SW480 (cell line): ENCODE data around the gene MN1.
A peak's percentile ranks its signal among the peaks of the same experiment; 100 is the strongest.

Experiments
- DNase-seq: peaks from one replicate; pipeline ENCODE4 v3.0.0-alpha.2; 2016; ENCODE audit warnings: low spot score

Gene MN1

DNA sequence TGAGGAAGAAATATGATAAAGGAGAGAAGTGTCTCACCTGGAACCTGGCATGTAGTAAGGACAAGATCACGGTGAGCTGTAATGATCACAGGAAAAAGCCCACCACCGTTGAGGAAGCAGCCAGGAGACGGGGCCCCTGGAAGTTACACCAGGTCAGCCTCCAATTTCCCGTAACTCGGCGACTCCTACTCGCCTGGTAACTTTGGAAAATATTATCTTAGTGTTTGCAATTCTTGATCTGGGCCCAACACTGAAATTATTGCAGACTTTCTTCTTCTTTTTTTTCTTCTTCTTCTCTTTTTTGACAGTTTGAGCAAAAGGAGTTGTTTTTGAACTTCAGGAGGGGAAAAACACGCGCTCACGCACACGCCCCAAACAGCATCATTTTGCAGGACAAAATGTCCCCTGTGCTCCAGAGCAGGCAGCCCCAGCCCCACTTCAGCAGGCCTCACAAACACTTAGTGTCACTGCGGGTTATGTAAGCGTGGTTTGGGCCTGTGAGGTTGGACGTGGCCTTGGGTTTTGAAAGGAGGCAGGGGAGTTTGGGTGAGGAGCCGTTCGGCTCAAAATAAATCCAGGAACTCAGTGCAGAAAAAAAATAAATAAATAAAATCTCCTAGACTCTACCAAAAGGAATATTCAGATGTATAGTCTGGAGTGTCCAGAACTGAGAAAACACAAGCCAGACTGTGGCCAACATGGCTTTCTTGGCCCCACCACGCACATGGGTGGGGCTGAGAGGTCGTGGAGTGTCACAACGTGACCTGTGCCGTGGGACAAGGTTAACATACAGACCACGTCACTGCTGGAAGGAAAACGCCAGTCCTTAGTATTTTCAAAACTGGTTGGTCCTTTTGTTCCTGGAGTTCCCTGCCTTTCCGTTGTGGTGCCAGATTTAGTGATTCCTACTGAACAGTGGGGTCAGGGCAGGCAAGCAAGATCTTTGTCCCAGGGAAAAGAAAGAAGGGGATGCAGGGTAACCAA lies 26.3 kb upstream of the MN1 start:
- no peak for DNase-seq

DNA sequence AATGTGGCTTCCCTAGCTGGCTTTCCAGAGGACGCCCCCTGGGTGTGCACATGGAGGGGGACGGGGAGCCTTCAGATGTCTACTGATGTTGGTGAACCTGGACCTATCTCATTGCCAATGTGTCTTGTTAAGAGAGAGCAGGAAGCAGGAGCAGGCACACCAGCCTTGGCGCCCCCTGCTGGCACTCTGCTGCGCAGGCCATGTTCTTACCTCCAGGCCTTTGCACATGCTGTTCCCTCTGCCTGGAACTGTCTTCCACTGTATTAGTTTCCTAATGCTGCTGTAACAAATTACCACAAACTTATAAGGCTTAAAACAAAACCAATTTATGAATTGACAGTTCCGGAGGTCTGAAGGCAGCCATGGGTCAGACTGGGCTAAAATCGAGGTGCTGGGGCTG lies 23.6 kb upstream of the MN1 start:
- no peak for DNase-seq

DNA sequence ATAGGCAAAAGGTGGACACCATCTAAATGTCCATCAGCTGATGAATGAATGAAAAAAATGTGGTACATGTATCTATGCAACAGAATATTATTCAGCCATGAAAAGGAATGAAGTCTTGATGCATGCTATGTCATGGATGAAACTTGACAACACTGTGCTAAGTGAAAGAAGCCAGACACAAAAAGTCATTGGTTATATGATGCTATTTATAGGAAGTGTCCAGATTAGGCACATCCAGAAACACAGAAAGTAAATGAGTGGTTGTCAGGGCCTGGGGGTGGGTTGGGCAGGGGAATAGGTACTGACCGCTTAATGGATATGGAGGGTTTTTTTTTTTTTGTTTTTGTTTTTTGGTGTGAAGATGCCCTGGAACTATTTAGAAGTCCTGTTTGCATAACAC lies 21.7 kb upstream of the MN1 start:
- no peak for DNase-seq

DNA sequence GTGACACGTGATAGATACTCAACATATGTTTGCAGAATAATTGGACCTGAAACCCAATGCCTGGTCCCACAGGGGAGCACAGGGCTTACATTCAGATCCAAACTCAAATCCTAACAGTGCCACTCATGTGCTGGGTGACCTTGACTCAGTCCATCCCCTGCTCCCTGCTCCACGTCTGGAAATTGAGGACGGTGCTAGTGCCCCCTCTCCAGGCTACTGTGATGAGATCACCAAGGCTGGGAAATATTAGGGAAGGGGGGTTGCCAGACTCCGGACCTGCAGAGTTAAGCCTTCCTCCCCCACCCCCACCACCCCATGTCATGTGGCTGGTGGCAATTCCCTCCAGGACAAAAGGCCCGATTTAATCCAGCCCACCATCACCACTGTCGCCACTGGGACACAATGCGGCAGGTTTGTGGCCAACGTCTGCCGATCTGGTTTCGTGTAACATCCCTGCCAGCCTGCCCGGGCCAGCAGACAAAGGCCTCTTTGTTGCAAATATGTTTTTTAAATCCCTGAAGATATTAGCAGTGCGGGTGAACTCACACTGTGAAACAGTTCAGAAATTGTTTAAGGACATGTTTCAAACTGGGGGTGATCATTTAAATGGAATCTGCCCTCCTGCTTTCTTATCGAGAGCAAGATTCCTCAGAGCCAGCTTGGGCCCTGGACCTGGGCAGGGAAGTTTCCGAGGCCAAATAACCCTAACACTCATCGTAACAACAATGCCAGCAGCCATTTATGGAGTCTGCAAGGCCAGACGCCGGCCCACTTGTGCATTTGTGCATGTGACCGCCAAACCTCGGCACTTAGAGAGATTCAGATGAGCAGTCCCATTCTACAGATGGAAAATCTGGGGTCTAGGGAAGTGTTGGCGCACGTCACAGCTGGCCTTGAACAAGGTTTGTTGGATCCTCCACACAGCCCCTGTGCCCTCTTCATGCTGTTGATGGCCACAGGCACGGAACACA lies 19.6 kb upstream of the MN1 start:
- peak; percentile 71 for DNase-seq

DNA sequence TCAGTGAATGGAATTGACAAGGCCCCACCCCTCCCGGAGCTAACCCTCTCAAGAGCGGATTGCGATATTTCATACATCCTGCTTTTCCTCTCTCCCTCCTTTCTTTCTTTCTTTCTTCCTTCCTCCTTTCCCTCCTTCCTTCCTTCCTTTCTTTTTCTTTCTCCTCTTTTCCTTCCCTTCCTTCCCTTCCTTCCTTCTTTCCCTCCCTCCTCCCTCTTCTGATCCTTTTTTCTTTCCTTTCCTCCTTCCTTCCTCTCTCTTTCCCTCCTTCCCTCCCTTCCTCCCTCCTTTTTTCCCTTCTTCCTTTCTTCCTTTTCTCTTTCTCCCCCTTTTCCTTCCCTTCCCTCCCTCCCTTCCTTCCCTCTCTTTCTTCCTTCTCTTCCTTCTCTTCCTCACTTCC lies 15.0 kb upstream of the MN1 start:
- no peak for DNase-seq

DNA sequence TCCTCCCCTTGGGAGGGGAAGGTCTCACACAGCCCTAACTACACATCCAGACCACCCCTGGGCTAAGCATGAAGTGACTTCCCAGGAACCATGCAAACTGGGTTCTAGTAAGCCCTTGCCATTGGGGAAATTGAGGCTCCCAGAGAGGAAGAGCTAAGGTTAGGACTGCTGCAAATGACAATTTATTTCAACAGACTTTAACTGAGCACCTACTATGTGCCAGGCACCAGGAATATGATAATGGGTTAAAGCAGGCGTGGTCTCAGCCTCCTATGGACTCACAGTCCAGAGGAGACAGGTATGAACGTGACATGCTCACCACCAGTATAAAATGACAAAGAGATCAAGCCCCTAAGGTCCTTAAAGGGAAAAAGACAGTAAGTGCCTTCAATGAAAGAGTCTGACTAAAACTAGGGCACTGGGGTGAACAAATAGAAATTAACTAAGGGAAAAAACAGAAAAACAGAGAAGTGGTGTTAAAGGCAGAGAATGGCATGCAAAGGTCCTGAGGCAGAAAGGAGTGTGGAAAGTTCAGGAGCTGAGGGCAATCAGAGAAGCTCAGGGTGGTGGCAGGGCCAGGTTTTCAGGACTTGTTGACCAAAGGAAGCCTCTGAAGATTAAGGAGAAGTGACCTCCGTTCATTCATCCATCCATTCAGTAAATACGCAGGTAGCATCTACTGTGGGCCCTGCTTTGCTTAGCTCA lies 14.4 kb upstream of the MN1 start:
- DNase-seq: no peak

DNA sequence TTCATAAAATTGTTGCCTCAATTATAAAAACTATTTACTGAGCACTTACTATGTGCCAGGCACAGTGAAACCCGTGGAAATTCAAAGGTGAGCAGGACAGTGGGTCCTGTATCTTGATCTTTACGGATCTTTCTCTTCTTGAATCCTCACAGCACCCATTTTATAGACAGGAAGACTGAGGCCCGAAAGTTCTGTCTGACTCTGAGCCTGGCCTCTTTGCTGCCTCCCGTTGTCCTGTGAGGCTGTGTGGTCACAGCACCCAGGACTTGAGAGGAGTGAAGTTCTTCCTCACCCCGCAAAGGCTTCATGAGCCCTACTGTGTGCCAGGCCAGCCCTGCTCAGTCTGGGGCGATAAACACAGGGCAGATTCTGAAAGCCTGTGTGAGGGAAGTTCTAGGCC lies 13.4 kb upstream of the MN1 start:
- DNase-seq: no peak

DNA sequence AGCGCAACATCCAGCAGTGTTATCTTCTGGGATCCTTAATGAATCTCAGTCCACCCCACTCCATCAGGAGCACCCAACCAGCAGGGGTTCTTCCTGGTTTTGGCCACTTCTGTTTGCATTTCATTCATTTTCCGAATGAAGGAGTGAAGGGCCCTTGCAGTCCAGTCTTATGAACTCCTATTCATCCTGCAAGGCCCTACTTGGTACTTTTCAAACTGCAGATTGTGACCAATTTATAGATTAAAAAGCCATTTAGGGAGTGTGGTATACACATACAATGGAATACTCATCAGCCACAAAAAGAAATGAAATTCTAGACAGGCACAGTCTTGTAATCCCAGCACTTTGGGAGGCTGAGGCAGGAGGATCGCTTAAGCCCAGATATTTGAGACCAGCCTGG lies 10.2 kb upstream of the MN1 start:
- no peak for DNase-seq

DNA sequence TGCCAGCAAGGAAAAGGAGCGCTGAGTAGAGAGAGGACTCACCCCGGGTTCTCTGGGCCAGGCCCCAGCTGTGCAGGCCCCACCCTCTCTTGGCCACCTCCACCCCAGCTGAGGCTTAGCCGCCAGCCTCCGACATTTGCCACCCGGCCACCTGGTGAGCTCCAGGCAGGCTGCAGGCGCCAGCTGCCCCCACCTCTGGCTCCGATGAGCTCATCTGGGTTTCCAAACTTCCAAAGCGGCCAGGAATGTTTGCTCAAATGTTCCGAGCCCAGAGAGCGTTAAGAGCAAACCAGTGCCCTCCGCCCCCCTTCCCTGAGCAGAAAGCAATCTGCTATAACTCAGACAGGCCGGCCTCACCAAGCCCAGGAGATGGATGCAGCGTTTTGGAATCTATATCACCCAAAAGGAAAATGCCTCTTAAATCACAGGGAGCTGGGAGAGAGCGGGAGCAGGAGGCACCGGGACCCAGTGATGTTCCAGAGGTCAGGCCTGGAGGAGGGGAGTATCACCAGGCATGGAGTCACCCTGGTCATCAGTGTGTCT lies 9.1 kb upstream of the MN1 start:
- no peak for DNase-seq

DNA sequence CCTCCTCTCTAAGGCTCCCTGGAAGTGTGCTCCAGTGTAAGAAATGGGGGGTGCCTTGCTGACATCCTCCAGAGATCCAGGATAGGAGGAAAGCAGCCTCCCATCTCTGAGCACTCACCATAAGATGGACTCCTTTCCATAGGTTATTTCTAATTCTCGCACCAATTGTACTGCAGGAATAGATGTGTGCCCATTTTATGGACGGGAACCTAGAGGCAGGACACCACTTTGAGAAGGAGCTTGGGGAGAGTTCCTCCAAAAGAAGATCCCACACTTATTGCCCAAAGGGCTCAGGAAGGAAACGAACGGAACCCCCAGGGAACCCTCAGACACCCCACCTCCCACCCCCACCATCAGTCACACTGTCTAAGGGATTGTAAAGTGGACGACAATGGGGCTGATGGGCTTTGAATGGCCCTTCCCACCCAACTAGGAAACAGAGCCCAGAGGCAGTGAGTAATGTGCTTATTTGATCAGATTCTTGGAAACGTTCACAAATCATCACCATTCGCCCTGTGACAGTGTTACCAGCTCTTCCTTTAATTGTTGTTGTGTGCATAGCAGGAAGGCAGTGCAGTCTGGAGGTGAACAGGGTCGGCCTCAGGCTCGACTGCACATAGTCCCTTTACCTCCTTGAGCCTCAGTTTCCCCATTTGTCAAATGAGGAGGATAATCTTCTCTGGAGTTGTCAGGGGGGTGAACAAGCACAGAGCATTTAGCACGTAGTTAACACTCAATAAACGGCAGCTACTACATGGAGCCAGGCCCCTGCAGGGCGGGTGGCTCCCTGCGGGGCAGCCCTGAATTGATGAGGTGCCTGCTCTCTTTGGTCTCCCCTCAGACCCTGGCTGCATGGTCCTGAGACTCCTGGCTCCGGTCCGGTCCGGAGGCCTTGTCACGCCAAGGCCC lies 8.4 kb upstream of the MN1 start:
- no peak for DNase-seq

DNA sequence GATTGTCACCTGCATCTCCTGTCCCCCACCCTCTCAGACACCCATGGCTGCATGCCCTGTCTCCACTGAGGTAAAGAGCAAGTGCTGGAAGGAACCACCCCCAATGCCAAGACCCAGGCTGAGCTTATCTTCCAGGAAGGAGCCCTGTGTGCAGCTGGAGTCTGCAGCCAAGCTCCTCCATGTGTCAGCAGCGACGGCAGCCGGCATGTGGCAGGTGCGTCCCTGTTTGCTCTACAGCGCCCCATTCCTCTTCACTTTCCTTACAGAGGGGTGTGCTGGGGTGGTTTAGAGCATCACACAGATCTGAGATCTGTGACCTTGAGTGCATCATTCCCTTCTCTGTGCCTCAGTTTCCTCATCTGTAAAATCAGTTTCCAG lies 7.7 kb upstream of the MN1 start:
- DNase-seq: no peak

DNA sequence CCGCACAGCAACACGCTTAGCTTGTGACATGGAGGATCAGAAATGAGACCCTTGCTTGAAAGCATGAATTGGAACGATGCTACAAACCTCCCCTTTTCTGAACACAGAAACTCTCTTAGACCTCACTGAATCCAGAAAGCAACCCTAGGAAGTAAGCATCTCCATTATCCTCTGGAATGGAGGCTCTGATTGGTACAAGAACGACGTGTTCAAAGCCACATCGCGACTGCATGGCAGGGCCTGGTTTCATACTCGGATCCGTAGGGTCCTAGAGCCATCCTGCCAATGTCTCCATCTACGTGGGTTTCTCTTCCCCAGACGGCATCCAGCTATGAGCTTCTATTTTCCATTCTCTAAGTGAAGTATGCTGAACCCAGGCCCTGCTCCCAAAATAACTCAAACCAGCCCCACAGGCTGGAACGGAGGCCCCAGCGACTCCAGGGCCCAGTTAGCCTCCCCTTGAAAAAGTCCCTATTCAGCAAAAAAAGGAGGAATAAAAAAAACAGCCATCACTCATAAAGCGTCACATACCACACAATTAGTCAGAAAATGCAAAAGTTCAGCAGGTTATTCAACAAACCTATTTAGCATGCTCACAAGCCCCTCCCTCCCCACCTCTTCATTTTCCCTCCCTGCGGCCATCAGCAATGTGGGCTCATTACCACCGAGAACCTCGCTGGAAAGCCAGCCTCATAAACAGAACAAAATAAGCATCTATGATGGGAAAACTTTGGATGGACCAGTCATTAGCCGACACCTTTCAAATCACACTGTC lies 7.1 kb upstream of the MN1 start:
- no peak for DNase-seq

DNA sequence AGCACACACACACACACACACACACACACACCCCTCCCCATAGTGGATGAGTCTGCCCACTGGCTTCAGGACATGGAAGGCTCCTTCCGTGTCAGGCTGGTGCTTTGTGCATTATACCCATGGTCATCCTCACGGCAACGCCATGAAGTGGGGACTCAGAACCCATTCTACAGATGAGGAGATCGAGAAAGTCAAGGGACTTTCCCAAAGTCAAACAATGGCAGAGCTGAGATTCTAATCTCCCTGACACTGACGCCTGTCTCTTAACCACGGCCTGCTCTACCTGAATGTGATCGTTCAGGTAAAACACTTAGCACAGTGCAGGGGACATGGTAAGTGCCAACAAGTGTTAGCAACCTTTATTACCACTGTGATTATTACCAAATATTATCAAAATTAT lies 4.3 kb upstream of the MN1 start:
- no peak for DNase-seq

DNA sequence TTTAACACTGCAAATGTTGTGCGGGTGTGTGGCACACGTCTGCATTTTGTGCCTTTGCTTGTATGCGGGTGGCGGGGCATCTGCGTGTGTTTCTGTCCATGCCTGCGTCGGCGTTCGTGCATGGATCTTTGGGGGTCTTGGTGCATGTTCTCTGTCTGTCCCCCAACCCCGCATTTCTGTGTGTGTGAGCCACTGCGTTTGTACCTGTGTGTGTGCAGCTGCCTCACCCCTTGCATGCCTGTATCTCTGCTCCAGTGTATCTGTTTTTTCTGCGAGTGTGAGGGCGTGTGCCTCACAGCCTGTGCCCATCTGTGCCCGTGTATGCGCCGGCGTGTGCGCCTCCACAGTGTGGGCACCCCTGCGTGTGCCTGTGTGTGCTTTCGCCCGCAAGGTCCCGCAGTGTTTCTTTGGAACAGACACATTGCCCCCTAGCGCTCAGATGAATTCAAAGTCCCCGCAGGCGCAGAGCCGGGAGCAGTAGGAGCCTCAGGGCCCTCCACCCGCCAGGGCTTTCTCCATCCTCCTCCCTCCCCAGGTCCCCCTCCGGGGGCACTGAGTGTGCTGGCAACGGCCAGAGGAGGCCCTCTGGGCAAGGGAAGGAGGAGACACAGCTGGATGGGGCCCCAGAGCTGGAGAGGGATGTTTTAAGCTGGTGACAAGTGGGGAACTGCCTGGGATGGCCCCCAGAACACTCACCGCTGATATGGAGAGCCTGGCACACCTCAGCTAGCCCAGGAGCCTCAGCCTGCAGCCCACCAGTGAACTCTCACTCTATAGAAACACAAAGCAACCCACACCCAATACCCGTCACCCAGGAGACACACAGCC lies 3.1 kb upstream of the MN1 start:
- peak; percentile 59 for DNase-seq

DNA sequence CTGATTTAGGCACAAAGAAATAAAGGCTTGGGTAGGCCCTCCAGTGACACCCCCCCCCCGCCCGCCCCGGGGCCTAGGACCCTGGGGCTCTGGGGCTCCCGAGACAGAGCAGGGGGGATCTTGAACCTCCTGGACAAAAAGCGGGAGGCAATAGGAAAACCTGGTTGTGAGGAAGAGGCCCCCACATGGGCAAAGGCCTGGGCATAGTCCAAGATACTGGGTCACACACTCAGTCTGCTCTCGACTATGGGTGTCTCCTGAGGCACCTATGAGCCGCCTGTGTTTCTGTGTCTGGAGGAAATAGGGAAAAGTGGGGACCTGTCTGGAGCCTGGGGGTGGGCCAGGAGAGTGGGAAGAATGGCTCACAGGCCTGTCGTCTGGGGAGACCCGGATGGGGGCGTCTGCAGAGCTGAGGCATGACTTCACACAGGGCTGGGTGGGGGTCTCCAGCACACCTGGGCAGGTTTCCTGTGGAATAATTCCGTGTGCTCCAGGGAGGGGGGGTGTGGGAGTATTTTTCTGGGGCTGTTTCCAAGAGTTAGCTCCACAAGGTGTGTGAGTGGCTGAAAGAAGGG lies 2.4 kb upstream of the MN1 start:
- DNase-seq: no peak

DNA sequence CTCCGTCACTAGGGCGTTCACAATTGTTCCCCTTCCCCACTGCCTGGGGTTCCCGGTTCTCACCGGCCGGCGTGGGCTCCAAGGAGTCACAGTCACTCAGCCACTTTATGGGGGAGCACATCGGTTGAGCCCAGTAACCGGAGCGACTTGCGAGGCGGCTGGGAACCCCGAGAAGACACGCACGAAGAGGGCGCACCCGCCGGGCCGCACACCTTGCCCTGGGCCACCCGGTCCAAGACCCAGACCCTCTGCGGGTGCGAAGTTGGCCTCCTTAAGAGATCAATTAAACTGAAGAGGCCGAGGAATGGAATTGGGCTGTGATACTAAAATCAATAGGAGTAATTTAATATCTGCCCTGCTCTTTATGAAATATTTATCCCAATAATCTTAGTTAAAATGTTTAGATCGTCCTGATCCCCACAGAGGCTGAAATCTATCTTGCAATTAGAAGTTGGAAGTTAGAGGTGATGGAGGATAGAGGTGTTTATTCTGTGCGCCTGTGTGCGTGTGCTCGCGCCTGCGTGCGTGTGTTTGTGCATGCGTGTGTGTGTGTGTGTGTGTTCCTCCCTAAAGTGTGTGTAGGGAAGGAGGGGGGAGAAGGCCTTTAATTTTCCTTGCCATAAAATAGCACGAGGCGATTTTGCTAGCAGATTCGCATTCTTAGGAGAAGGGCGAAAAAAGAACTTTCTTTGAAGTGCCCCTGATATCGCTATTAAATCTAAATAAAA lies 954 bp upstream of the MN1 start:
- peak; percentile 20 for DNase-seq

DNA sequence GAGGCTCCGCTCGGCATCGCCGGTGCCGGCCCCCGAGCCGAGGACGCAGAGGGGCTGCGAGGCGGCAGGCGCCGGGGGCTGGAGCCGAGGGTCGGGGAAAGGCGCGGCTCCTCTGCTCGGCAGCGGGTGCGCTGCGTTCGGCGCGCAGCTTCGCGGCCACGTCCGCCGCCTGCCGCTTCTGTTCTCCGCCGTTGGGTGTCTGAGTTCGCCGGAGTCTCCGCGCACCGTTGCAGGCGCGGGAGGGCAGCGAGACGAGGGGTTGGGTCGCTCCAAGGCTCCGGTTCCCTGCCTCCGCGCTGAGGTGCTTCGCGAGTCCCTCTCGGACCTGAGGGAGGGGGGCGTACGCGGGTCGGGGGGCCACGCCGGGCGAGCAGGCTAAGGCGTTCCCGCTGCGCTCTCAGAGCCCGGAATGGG lies 347 bp downstream of the MN1 start:
- DNase-seq: peak; percentile 27
